CD4-positive, alpha-beta T cell (primary cell): Measurements from ENCODE around the gene KIF26A. TPM values are rescaled to one million over a fixed set of nuclear protein-coding genes. Genes with fewer than 3 reads are reported as not detected.

ENCODE experiments used
- ATAC-seq: fragments of 200-7000 bp; cut with Tn5 transposase; one replicate; pipeline ENCODE4 v1.10.0; 2022; ENCODE audit warnings: mild to moderate bottlenecking; ENCODE audit not compliant: poor library complexity
- CTCF ChIA-PET: fragments of 350-600 bp; sonication (Branson Sonifier 250); formaldehyde crosslinking; loops from one replicate; lab custom pipeline; 2021; ENCODE audit warnings: antibody characterized with exemption, inconsistent platforms; lab: Charles Lee
- POLR2A ChIA-PET: fragments of 350-600 bp; sonication (Branson Sonifier 250); formaldehyde crosslinking; loops from one replicate; lab custom pipeline; 2021; ENCODE audit warnings: antibody characterized with exemption, inconsistent platforms; lab: Charles Lee
- DNase-seq, 14 experiments: peaks; one replicate each; pipeline ENCODE4 v3.0.0-alpha.2; 2013 to 2020; ENCODE audit warnings: mixed read lengths in 2 of 14
- H3K27ac ChIP-seq, 2 donors: one replicate each; pipeline versions ENCODE4 v1.5.1 to v1.7.0; 2013; ENCODE audit warnings: low read length in 2 of 2, low read depth in 1 of 2, mild to moderate bottlenecking in 1 of 2
- H3K27me3 ChIP-seq, 2 experiments: 1 replicate in 1 of 2; 2 replicates in 1 of 2; pipeline versions ENCODE4 v1.6.1 to v1.7.0; 2013; ENCODE audit warnings: low read length in 2 of 2, control low read depth in 1 of 2, mild to moderate bottlenecking in 1 of 2, moderate library complexity in 1 of 2; ENCODE audit not compliant: insufficient read depth in 2 of 2, control insufficient read depth in 1 of 2
- H3K36me3 ChIP-seq: one replicate; pipeline ENCODE4 v1.6.1; 2013; ENCODE audit warnings: low read length, control low read depth; ENCODE audit not compliant: insufficient read depth
- H3K4me1 ChIP-seq: one replicate; pipeline ENCODE4 v1.6.1; 2013; ENCODE audit warnings: low read length, control low read depth; ENCODE audit not compliant: insufficient read depth
- H3K4me3 ChIP-seq: one replicate; pipeline ENCODE4 v1.5.1; 2013; ENCODE audit warnings: mild to moderate bottlenecking, low read length, moderate library complexity
- H3K9me3 ChIP-seq, 2 experiments: 1 replicate in 1 of 2; 2 replicates in 1 of 2; pipeline versions ENCODE4 v1.6.1 to v1.7.0; 2013; ENCODE audit warnings: low read length in 2 of 2, mild to moderate bottlenecking in 2 of 2, control low read depth in 1 of 2, moderate library complexity in 1 of 2; ENCODE audit not compliant: control insufficient read depth in 1 of 2, insufficient read depth in 1 of 2
- H3K27ac Mint-ChIP-seq: one replicate; pipeline ENCODE4 v1.8.0; 2020; ENCODE audit warnings: mixed read lengths
- H3K27me3 Mint-ChIP-seq: one replicate; pipeline ENCODE4 v1.8.0; 2021; ENCODE audit warnings: mixed read lengths
- H3K36me3 Mint-ChIP-seq: one replicate; pipeline ENCODE4 v1.8.0; 2021; ENCODE audit warnings: low read depth, mixed read lengths
- H3K4me1 Mint-ChIP-seq: one replicate; pipeline ENCODE4 v1.8.0; 2021; ENCODE audit warnings: low read depth, mixed read lengths
- H3K4me3 Mint-ChIP-seq: one replicate; pipeline ENCODE4 v1.8.0; 2020; ENCODE audit warnings: mild to moderate bottlenecking, mixed read lengths
- H3K9me3 Mint-ChIP-seq: one replicate; pipeline ENCODE4 v1.8.0; 2020; ENCODE audit warnings: mixed read lengths
- CTCF ChIP-seq: fragments of 200-600 bp; IDR thresholded peaks from one replicate; pipeline ENCODE4 v1.8.0; 2022; ENCODE audit warnings: antibody characterized with exemption, mild to moderate bottlenecking
- intact Hi-C, 2 experiments: fragments of 100-400 bp; cut with DNase I in 1 of 2; cut with micrococcal nuclease in 1 of 2; formaldehyde crosslinking; loops; one replicate each; pipeline versions ENCODE4 v1.15.1 to v1.9.0; 2023 to 2025; cut with DNase I, micrococcal nuclease
- total RNA-seq, 174 experiments: library from RNA in 2 of 174; stranded (reverse) in 2 of 174; gene quantifications; one replicate each; pipeline ENCODE4 v1.2.3 and lab custom pipeline; 2021 to 2026

Gene KIF26A
- total RNA-seq, 2 experiments from 2014 or later, result 0.25 to 0.31 TPM

- Mint-ChIP-seq H3K9me3 (no peaks in the 10 kb centered on the region), H3K36me3 (no peaks in the 10 kb centered on the region), H3K27me3 (no peaks in the 10 kb centered on the region), H3K4me3 (no peak overlapping the region), H3K27ac (no peak overlapping the region), H3K4me1 (no peaks in the 10 kb centered on the region)
- intact Hi-C loops, result no loop called here
- DNase-seq (no peak), ATAC-seq (no peak)
- no peak for TF ChIP-seq CTCF
- Histone ChIP-seq H3K4me1 (no peaks in the 10 kb centered on the region), H3K4me3 (no peak overlapping the region), H3K9me3 (peaks cover 0 to 7% of the 10 kb centered on the region in 2 experiments), H3K27ac (no peak overlapping the region), H3K27me3 (no peaks in the 10 kb centered on the region), H3K36me3 (no peaks in the 10 kb centered on the region)
- POLR2A ChIA-PET, result no interaction called here
- CTCF ChIA-PET, result no interaction called here
Observed at GRCh38 chr14:104178279-104178678, 39.9 kb downstream of the KIF26A start.

DNA sequence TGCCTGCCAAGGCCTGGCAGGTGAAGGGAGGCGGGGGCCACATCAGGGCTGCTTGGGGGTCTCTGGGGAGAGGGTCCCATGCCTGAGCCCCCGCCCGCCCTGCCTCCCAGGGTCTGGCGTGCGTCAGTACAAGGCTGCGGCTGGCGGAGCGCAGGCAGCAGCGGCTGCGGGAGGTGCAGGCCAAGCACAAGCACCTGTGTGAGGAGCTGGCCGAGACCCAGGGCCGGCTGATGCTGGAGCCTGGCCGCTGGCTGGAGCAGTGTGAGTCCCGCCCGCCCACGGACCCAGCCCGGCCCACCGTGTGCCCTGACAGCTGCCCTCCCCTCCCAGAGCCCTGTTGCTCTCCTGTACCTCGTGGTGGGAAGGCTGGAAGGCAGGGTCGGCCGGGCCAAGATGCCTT is 40.7 kb downstream of the KIF26A start:
- H3K9me3 ChIP-seq, result no peaks in the 10 kb centered on the region
- Mint-ChIP-seq H3K4me1 (no peaks in the 10 kb centered on the region), H3K27me3 (no peaks in the 10 kb centered on the region), H3K27ac (no peak overlapping the region), H3K9me3 (no peaks in the 10 kb centered on the region), H3K36me3 (no peaks in the 10 kb centered on the region), H3K4me3 (no peak overlapping the region)
- DNase-seq (no peak), ATAC-seq (no peak)
- no peak overlapping the region for H3K27ac ChIP-seq
- intact Hi-C loops, result no loop called here
- CTCF ChIA-PET, result no interaction called here
- no peak for TF ChIP-seq CTCF
- POLR2A ChIA-PET, result no interaction called here
- H3K36me3 ChIP-seq, result no peaks in the 10 kb centered on the region
- no peaks in the 10 kb centered on the region for H3K27me3 ChIP-seq
- H3K4me1 ChIP-seq, result no peaks in the 10 kb centered on the region
- no peak overlapping the region for H3K4me3 ChIP-seq

DNA sequence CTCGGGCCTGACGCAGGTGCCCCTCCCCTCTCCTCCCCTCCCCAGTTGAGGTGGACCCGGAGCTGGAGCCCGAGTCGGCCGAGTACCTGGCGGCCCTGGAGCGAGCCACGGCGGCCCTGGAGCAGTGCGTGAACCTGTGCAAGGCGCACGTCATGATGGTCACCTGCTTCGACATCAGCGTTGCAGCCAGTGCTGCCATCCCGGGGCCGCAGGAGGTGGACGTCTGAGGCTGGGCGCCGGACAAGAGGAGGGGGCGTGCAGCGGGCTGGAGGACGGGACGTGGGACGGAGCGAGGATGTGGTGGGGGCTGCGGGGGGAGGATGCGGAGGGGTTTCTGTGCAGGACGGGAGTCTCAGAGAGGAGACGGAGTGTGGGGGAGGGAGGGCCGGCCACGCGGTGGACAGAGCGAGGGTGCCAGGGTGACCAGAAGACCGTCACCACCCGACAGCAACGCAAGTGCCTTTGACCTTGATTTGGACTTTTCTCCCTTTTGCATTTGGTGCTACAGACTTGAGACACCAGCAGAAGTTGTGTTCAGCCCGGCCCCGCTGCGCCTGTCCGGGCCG is 41.3 kb downstream of the KIF26A start:
- POLR2A ChIA-PET, result no interaction called here
- Mint-ChIP-seq H3K27me3 (no peaks in the 10 kb centered on the region), H3K4me3 (no peak overlapping the region), H3K9me3 (no peaks in the 10 kb centered on the region), H3K27ac (no peak overlapping the region), H3K4me1 (no peaks in the 10 kb centered on the region), H3K36me3 (no peaks in the 10 kb centered on the region)
- Histone ChIP-seq H3K27ac (no peak overlapping the region), H3K36me3 (no peaks in the 10 kb centered on the region), H3K4me3 (no peak overlapping the region), H3K27me3 (no peaks in the 10 kb centered on the region), H3K4me1 (no peaks in the 10 kb centered on the region), H3K9me3 (no peaks in the 10 kb centered on the region)
- DNase-seq, result no peak
- CTCF ChIA-PET, result no interaction called here
- ATAC-seq, result no peak
- no peak for TF ChIP-seq CTCF
- intact Hi-C loops, result no loop called here
